Suprapubic skin (tissue), 4 donors: ENCODE data around the gene CNPPD1. TPM values are rescaled to one million over a fixed set of nuclear protein-coding genes. Genes with fewer than 3 reads are reported as not detected.

Source experiments
- DNase-seq, 2 donors: peaks; one replicate each; pipeline ENCODE4 v3.0.0-alpha.2; 2019; ENCODE audit warnings: low spot score in 2 of 2
- H3K27ac ChIP-seq: fragments of 200-600 bp; sonication (generic); one replicate; pipeline ENCODE4 v1.5.1; 2019
- H3K27me3 ChIP-seq: fragments of 200-600 bp; sonication (generic); one replicate; pipeline ENCODE4 v1.5.1; 2019
- H3K36me3 ChIP-seq: fragments of 200-600 bp; sonication (generic); one replicate; pipeline ENCODE4 v1.5.1; 2019
- H3K4me1 ChIP-seq: fragments of 200-600 bp; sonication (generic); one replicate; pipeline ENCODE4 v1.5.1; 2019
- H3K4me3 ChIP-seq: fragments of 200-600 bp; sonication (generic); one replicate; pipeline ENCODE4 v1.5.1; 2019; ENCODE audit warnings: mild to moderate bottlenecking
- H3K9me3 ChIP-seq: fragments of 200-600 bp; sonication (generic); one replicate; pipeline ENCODE4 v1.5.1; 2019
- CTCF ChIP-seq, 2 donors: fragments of 200-600 bp in 1 of 2; fragments of 450-650 bp in 1 of 2; sonication (generic) in 1 of 2; IDR thresholded peaks; one replicate each; pipeline ENCODE4 v1.5.1; 2016 to 2019; ENCODE audit warnings: antibody characterized with exemption in 2 of 2, mild to moderate bottlenecking in 1 of 2, moderate library complexity in 1 of 2
- EP300 ChIP-seq: sonication (generic); formaldehyde crosslinking; IDR thresholded peaks from one replicate; pipeline ENCODE4 v1.6.1; 2017; ENCODE audit warnings: antibody characterized with exemption
- POLR2A ChIP-seq, 2 donors: fragments of 450-650 bp; IDR thresholded peaks; one replicate each; pipeline ENCODE4 v1.6.1; 2017; ENCODE audit warnings: antibody characterized with exemption in 2 of 2, mild to moderate bottlenecking in 2 of 2, moderate library complexity in 2 of 2
- POLR2AphosphoS5 ChIP-seq, 3 donors: sonication (generic); formaldehyde crosslinking; IDR thresholded peaks; one replicate each; pipeline ENCODE4 v1.6.1; 2017; ENCODE audit warnings: antibody characterized with exemption in 3 of 3
- WGBS: methylation state at CpG from one replicate; pipeline ENCODE4 v1.1.5; 2018; 5-methylcytosine and 5-hydroxymethylcytosine counted together
- total RNA-seq, 4 donors: library from RNA; depleted of rRNA; stranded (reverse); fragments of >200 nt; gene quantifications; one replicate each; pipeline ENCODE4 v1.1.0, GENCODE V29; 2016

CNPPD1 gene
- total RNA-seq, 4 donors from 2014 or later: 44.9 to 70.3 (median 53.0) TPM

GRCh38 chr2:219126555-219126954 is 50.2 kb downstream of the CNPPD1 start:
- H3K9me3 ChIP-seq: no peaks in the 10 kb centered on the region
- no peak overlapping the region for H3K4me3 ChIP-seq
- 52% methylated on average over 3 of the region's 3 CpGs for WGBS
- H3K27me3 ChIP-seq: no peaks in the 10 kb centered on the region
- TF ChIP-seq POLR2A (IDR thresholded peaks at IDR 0.05) (no peak), EP300 (no peak), POLR2AphosphoS5 (IDR thresholded peaks at IDR 0.05) (no peak), CTCF (IDR thresholded peaks at IDR 0.05) (no peak)
- H3K4me1 ChIP-seq: peaks cover 45% of the 10 kb centered on the region
- H3K36me3 ChIP-seq: no peaks in the 10 kb centered on the region
- no peak overlapping the region for H3K27ac ChIP-seq
- no peak for DNase-seq

DNA sequence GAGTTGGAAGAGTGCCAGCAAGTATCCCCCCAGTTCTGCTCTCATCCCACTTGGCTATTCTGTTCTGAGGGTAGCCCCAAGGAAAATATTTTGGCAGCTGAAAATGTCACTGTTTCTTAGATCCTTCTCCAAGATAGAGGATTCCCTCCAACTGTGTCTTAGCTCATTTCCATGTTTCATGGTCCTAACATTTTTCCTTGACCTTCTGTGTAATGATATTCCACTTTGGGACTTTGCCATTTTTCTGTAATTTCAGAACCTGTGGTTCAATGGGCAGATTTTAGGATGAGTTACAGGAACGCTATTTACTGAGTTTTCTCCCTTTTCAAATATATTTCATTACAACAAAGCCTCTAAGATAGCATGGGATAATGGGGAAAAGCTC is 50.8 kb downstream of the CNPPD1 start:
- TF ChIP-seq POLR2AphosphoS5 (IDR thresholded peaks at IDR 0.05) (no peak), EP300 (no peak), POLR2A (IDR thresholded peaks at IDR 0.05) (no peak), CTCF (IDR thresholded peaks at IDR 0.05) (no peak)
- Histone ChIP-seq H3K9me3 (no peaks in the 10 kb centered on the region), H3K27me3 (no peaks in the 10 kb centered on the region), H3K4me1 (peaks cover 43% of the 10 kb centered on the region), H3K4me3 (no peak overlapping the region), H3K36me3 (no peaks in the 10 kb centered on the region), H3K27ac (no peak overlapping the region)
- no peak for DNase-seq
- WGBS: 81% methylated on average over 1 of the region's 1 CpG

DNA sequence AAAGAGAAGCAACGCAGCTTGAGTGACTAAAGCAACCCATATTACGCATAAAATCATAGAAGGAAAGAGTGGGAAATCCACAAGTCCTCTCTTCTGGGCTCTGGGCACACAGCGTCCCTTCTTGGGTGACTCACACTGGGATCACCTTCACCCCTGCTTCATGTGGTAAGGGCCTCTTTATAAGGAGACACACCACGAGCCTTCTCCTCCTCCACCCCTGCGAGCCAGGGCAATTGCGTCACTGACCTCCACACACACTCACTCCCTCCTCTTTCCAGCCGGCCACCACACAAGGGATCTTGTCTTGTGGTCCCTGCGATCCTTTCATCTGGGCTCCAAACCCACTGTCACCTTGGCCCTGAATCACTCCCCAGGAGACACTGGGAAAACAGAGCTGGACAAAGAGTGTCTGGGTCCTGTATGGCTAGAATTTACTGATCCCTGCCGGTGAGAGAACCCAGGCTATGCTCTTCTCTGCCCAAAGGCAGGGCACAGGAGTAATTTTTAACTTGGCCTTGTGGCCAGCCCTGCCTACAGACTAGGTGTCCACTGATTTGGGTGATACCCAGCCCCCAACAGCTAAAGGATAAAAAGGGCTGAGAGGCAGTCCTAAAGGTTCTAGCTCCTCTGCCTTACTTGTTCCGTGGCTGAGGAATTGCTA is 51.4 kb downstream of the CNPPD1 start:
- H3K27ac ChIP-seq: no peak overlapping the region
- peaks cover 43% of the 10 kb centered on the region for H3K4me1 ChIP-seq
- 90% methylated on average over 10 of the region's 10 CpGs for WGBS

DNA sequence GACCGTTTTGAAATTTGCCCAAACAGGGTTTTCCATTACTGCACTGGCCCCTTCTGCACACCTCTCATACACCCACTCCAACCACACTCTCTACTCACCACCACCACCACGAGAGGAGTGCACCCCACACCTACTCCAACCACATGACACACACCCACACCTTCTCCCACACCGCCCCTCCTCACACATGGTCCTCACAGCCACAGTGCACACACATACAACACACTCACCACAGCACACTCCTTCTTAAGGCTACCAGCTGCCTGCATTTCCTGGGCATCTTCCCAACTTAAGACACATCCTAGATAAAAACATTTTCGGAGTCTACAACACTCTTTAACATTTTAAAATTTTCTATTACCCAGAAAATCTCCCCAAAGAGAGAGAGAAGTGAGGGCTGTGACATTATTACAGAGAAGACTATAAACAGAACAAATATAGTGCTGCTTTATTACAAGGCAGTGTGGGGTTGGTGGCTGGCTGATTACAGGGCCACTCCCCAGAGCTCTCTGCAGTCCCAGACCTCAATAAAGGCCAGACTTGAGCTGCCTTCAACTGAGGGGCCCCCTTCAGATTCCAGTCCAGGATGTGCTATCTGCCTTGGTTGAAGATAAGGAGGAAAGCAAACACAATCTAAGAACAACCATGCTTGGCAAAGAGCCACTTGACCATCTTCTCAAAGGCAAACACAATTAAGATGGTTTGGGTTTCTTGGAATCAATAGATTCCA is 52.2 kb downstream of the CNPPD1 start:
- no peak for DNase-seq
- H3K9me3 ChIP-seq: no peaks in the 10 kb centered on the region
- no peak for TF ChIP-seq CTCF (IDR thresholded peaks at IDR 0.05)
- no peak for TF ChIP-seq POLR2A (IDR thresholded peaks at IDR 0.05)
- no peak for TF ChIP-seq EP300
- no peak for TF ChIP-seq POLR2AphosphoS5 (IDR thresholded peaks at IDR 0.05)
- WGBS: 81% methylated on average over 4 of the region's 4 CpGs
- H3K27ac ChIP-seq: no peak overlapping the region
- no peaks in the 10 kb centered on the region for H3K36me3 ChIP-seq
- H3K27me3 ChIP-seq: no peaks in the 10 kb centered on the region
- no peak overlapping the region for H3K4me3 ChIP-seq
- H3K4me1 ChIP-seq: peaks cover 43% of the 10 kb centered on the region

More for the DNA sequence above, 51.4 kb downstream of the CNPPD1 start:
- TF ChIP-seq POLR2A (IDR thresholded peaks at IDR 0.05): no peak
- TF ChIP-seq EP300: no peak
- TF ChIP-seq POLR2AphosphoS5 (IDR thresholded peaks at IDR 0.05): no peak
- no peak for TF ChIP-seq CTCF (IDR thresholded peaks at IDR 0.05)
- DNase-seq: no peak
- no peaks in the 10 kb centered on the region for H3K9me3 ChIP-seq
- no peaks in the 10 kb centered on the region for H3K36me3 ChIP-seq
- H3K27me3 ChIP-seq: no peaks in the 10 kb centered on the region
- H3K4me3 ChIP-seq: no peak overlapping the region

DNA sequence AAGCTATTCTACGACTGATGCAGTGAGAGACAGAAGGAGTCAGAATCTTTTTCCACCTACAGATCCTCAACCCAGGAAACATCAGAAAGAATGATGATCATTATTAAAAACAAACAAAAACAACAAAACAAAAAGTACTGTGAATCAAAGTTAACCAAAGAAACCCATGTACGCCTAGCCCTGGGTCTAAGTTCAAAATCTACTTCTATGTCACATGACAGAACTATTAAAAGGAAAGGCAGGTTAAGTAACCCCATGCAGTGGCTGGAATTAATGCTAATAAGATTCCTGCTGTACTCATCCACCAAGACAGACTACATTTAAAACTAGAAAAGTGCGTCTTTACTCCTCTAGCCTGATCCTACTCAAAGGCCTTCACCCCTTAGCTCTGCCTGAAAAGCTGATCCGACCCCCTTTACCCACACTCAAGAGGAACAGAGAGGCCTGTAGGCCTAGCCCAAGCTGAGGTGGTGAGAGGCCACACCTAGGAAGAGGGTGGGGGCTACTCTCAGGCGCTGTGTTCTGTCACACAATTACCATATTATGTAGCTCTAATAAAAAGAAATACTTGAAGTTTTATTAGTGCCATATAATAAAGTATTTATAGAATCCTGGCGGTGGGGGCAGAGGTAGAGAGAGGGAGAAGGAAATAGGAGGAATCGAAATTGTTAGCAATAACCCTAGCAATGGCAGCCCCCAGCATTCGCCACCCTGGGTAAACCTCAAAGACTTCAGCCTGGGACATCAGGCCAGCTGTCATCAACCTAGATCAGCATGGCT is 53.2 kb downstream of the CNPPD1 start:
- Histone ChIP-seq H3K27me3 (no peaks in the 10 kb centered on the region), H3K4me1 (peaks cover 43% of the 10 kb centered on the region), H3K4me3 (no peak overlapping the region), H3K27ac (no peak overlapping the region), H3K9me3 (no peaks in the 10 kb centered on the region), H3K36me3 (no peaks in the 10 kb centered on the region)
- WGBS: 83% methylated on average over 8 of the region's 8 CpGs
- no peak for DNase-seq
- TF ChIP-seq POLR2A (IDR thresholded peaks at IDR 0.05) (no peak), EP300 (no peak), POLR2AphosphoS5 (IDR thresholded peaks at IDR 0.05) (no peak), CTCF (IDR thresholded peaks at IDR 0.05) (no peak)
